Astrocyte (in vitro differentiated cells and primary cell): ENCODE measurements around the gene SUPT16H.

Experiments
- EZH2 ChIP-seq: IDR thresholded peaks from 2 replicates; pipeline ENCODE4 v1.6.1; 2012; ENCODE audit warnings: mild to moderate bottlenecking, low read length, inconsistent platforms; ENCODE audit not compliant: insufficient read depth
- TF ChIP-seq, protein P1 (sequence below): IDR thresholded peaks from 2 replicates; pipeline ENCODE4 v1.5.1; 2011; ENCODE audit warnings: low read depth, mild to moderate bottlenecking, inconsistent platforms, low read length, moderate library complexity; ENCODE audit not compliant: insufficient read depth

GRCh38 chr14:21419528-21419927 is 35.7 kb upstream of the SUPT16H start:
- TF ChIP-seq, protein P1, sequence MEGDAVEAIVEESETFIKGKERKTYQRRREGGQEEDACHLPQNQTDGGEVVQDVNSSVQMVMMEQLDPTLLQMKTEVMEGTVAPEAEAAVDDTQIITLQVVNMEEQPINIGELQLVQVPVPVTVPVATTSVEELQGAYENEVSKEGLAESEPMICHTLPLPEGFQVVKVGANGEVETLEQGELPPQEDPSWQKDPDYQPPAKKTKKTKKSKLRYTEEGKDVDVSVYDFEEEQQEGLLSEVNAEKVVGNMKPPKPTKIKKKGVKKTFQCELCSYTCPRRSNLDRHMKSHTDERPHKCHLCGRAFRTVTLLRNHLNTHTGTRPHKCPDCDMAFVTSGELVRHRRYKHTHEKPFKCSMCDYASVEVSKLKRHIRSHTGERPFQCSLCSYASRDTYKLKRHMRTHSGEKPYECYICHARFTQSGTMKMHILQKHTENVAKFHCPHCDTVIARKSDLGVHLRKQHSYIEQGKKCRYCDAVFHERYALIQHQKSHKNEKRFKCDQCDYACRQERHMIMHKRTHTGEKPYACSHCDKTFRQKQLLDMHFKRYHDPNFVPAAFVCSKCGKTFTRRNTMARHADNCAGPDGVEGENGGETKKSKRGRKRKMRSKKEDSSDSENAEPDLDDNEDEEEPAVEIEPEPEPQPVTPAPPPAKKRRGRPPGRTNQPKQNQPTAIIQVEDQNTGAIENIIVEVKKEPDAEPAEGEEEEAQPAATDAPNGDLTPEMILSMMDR = no peak
- no peak for TF ChIP-seq EZH2
